OCI-LY3 (cell line): ENCODE results near the gene APBB2.

Experiments
- H2AFZ ChIP-seq: fragments of 200-600, 300-600 bp; shearing (Covaris generic); 2 replicates; pipeline ENCODE4 v1.6.0; 2014; ENCODE audit warnings: antibody characterized with exemption, low read depth, low read length
- H3K27ac ChIP-seq: fragments of 200-600, 300-600 bp; sonication (generic); 2 replicates; pipeline ENCODE4 v1.5.1; 2014; ENCODE audit warnings: mild to moderate bottlenecking, low read length, moderate library complexity, mixed read lengths
- H3K27me3 ChIP-seq: fragments of 200-600, 300-600 bp; sonication (generic); 2 replicates; pipeline ENCODE4 v1.6.1; 2014; ENCODE audit warnings: low read depth, low read length, mixed read lengths
- H3K36me3 ChIP-seq: fragments of 200-600, 300-600 bp; sonication (generic); replicated peaks from 2 replicates; pipeline ENCODE3; 2014; ENCODE audit warnings: low read depth, low read length, mixed read lengths
- H3K4me1 ChIP-seq: fragments of 300-600, 200-600 bp; sonication (generic); 2 replicates; pipeline ENCODE4 v1.6.1; 2014; ENCODE audit warnings: low read length, mixed read lengths
- H3K4me2 ChIP-seq: fragments of 200-600, 300-600 bp; sonication (generic); 2 replicates; pipeline ENCODE4 v1.6.1; 2014; ENCODE audit warnings: low read length, mixed read lengths
- H3K4me3 ChIP-seq: fragments of 300-600, 200-600 bp; sonication (generic); 2 replicates; pipeline ENCODE4 v1.5.1; 2014; ENCODE audit warnings: antibody characterized with exemption, mild to moderate bottlenecking, low read length, moderate library complexity
- H3K79me2 ChIP-seq: fragments of 300-600, 200-600 bp; shearing (Covaris generic); 2 replicates; pipeline ENCODE4 v1.6.1; 2014; ENCODE audit warnings: mild to moderate bottlenecking, low read length, mixed read lengths
- H3K9ac ChIP-seq: fragments of 300-600, 200-600 bp; shearing (Covaris generic); 2 replicates; pipeline ENCODE4 v1.6.0; 2014; ENCODE audit warnings: mild to moderate bottlenecking, low read length, moderate library complexity
- H3K9me3 ChIP-seq: fragments of 200-600, 300-600 bp; shearing (Covaris generic); 2 replicates; pipeline ENCODE4 v1.6.1; 2014; ENCODE audit warnings: low read length, mixed read lengths; ENCODE audit not compliant: insufficient read depth
- H4K20me1 ChIP-seq: fragments of 200-600, 300-600 bp; sonication (generic); 2 replicates; pipeline ENCODE4 v1.6.1; 2016; ENCODE audit warnings: low read length, mixed read lengths; ENCODE audit not compliant: insufficient read depth
- CTCF ChIP-seq: fragments of 200-600, 300-600 bp; sonication (generic); IDR thresholded peaks from 2 replicates; pipeline ENCODE4 v1.5.1; 2014; ENCODE audit warnings: antibody characterized with exemption, low read length, low read depth
- EZH2phosphoT487 ChIP-seq: fragments of 200-600 bp; shearing (Covaris generic); IDR thresholded peaks from 2 replicates; pipeline ENCODE4 v1.6.1; 2018; ENCODE audit warnings: antibody characterized with exemption, mixed run types, low read depth

Gene APBB2

DNA sequence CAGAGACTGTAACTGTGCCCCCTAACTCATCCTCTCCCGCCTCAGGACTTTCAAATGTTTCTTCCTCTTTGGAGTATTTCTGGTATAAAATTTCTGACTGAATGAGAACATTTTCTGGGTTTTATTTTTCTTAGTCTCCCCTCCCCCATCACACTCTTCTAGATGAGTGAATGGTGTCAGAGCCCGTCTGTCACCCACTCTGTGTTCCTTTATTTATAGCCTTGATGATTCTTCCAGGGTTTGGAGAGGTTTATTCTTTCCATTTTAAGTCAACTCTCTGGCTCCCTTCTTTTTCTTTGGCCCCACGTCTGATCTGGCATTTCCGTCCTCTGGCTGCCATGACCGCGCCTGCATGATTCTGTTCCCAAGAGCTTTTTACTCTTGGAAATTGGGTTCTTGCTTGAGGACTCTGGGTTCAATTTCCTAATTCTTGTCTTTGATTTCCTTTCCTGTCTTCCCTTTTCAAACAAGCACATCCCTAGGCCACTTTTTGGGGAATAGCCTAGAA, 335.7 kb downstream of the APBB2 start:
- no peak overlapping the region for H3K4me2 ChIP-seq
- no peaks in the 10 kb centered on the region for H3K9me3 ChIP-seq
- no peak overlapping the region for H2AFZ ChIP-seq
- no peaks in the 10 kb centered on the region for H3K4me1 ChIP-seq
- H3K4me3 ChIP-seq: no peak overlapping the region
- H3K9ac ChIP-seq: no peak overlapping the region
- no peak for TF ChIP-seq EZH2phosphoT487
- no peak for TF ChIP-seq CTCF
- H3K27ac ChIP-seq: no peak overlapping the region
- H3K27me3 ChIP-seq: peaks cover 23% of the 10 kb centered on the region
- no peaks in the 10 kb centered on the region for H3K36me3 ChIP-seq
- H4K20me1 ChIP-seq: no peaks in the 10 kb centered on the region
- no peaks in the 10 kb centered on the region for H3K79me2 ChIP-seq

DNA sequence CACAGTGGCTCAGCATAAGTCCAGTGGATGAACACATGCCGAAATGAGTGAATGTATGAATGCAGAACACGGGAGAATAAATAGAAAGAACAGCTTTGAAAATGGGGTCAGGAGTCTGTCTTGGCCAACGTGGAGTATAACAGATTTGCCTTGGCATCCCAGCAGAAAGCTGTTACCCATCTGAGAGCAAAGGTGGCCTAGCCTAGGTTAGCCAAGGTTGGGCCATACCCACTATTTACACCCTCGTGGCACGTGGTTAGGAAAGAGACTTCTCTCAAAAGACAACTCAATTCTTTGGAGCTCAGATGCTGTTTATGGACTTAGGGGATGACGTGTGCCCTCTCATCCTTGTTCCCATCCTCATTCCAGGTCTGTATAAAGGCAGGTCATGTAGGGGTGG, 337.3 kb downstream of the APBB2 start:
- Histone ChIP-seq H3K27ac (no peak overlapping the region), H4K20me1 (no peaks in the 10 kb centered on the region)
- TF ChIP-seq CTCF (no peak), EZH2phosphoT487 (no peak)

GRCh38 chr4:40875507-40876150, 338.7 kb downstream of the APBB2 start:
- Histone ChIP-seq H3K9ac (no peak overlapping the region), H3K79me2 (no peaks in the 10 kb centered on the region), H3K27ac (no peak overlapping the region), H3K4me1 (no peaks in the 10 kb centered on the region), H3K4me2 (no peak overlapping the region), H3K36me3 (no peaks in the 10 kb centered on the region), H4K20me1 (no peaks in the 10 kb centered on the region), H3K4me3 (no peak overlapping the region), H3K9me3 (no peaks in the 10 kb centered on the region), H2AFZ (no peak overlapping the region), H3K27me3 (peaks cover 22% of the 10 kb centered on the region)
- TF ChIP-seq EZH2phosphoT487 (no peak), CTCF (no peak)

More for the DNA sequence above, 337.3 kb downstream of the APBB2 start:
- Histone ChIP-seq H3K27me3 (peaks cover 23% of the 10 kb centered on the region), H3K36me3 (no peaks in the 10 kb centered on the region), H3K9me3 (no peaks in the 10 kb centered on the region), H3K4me3 (no peak overlapping the region), H3K4me2 (no peak overlapping the region), H3K79me2 (no peaks in the 10 kb centered on the region), H3K4me1 (no peaks in the 10 kb centered on the region), H2AFZ (no peak overlapping the region), H3K9ac (no peak overlapping the region)

- no peaks in the 10 kb centered on the region for H3K79me2 ChIP-seq
- no peak overlapping the region for H3K4me3 ChIP-seq
- H2AFZ ChIP-seq: no peak overlapping the region
- H3K27ac ChIP-seq: no peak overlapping the region
- H3K4me2 ChIP-seq: no peak overlapping the region
- no peaks in the 10 kb centered on the region for H4K20me1 ChIP-seq
- no peaks in the 10 kb centered on the region for H3K36me3 ChIP-seq
- no peaks in the 10 kb centered on the region for H3K9me3 ChIP-seq
- H3K27me3 ChIP-seq: peaks cover 18% of the 10 kb centered on the region
- H3K4me1 ChIP-seq: no peaks in the 10 kb centered on the region
- H3K9ac ChIP-seq: no peak overlapping the region
- TF ChIP-seq CTCF (no peak), EZH2phosphoT487 (no peak)
Observed at GRCh38 chr4:40874901-40875300, 339.4 kb downstream of the APBB2 start.
